PC-3 (cell line): ENCODE results near the gene HSF2BP. TPM values are rescaled to one million over a fixed set of nuclear protein-coding genes. Genes with fewer than 3 reads are reported as not detected.
"Not testable (repeated sequence)": the region's sequence is repeated elsewhere in the genome, so short reads cannot be mapped to it uniquely, and the experiment has no call there.

Experiments used
- ATAC-seq: fragments of 200-7000 bp; cut with Tn5 transposase; 2 replicates; pipeline ENCODE4 v1.9.1; 2020; ENCODE audit warnings: mild to moderate bottlenecking, moderate library complexity
- BruUV-seq: library from RNA; stranded (reverse); fragments of 400-500 nt; replicated peaks from 2 replicates; lab custom pipeline; 2021; lab: Mats Ljungman, UMichigan
- CTCF ChIA-PET: fragments of 300-600 bp; sonication (Branson Sonifier 250); formaldehyde crosslinking; loops from one replicate; lab custom pipeline; 2022; ENCODE audit warnings: antibody characterized with exemption; lab: Charles Lee
- POLR2A ChIA-PET: fragments of 300-600 bp; sonication (Branson Sonifier 250); formaldehyde crosslinking; loops from one replicate; lab custom pipeline; 2022; ENCODE audit warnings: antibody characterized with exemption; ENCODE audit not compliant: unreplicated experiment; lab: Charles Lee
- DNase-seq: peaks from one replicate; pipeline ENCODE4 v3.0.0-alpha.2; 2015
- H2AFZ ChIP-seq: fragments of 300-600 bp; sonication (generic); 2 replicates; pipeline ENCODE4 v1.6.0; 2016; ENCODE audit warnings: antibody characterized with exemption, low read length
- H3F3A ChIP-seq: fragments of 300-600 bp; sonication (generic); one replicate; pipeline ENCODE4 v1.6.0; 2017; ENCODE audit warnings: antibody characterized with exemption, low read length, control low read depth, mild to moderate bottlenecking; ENCODE audit not compliant: unreplicated experiment
- H3K27ac ChIP-seq: fragments of 300-600 bp; sonication (generic); 2 replicates; pipeline ENCODE4 v1.5.1; 2016; ENCODE audit warnings: mild to moderate bottlenecking, low read length
- H3K27me3 ChIP-seq: fragments of 300-600 bp; sonication (generic); 2 replicates; pipeline ENCODE4 v1.6.1; 2016; ENCODE audit warnings: low read length, mixed read lengths
- H3K36me3 ChIP-seq: fragments of 300-600 bp; sonication (generic); 2 replicates; pipeline ENCODE4 v1.6.1; 2016; ENCODE audit warnings: low read depth, mixed run types, low read length, mixed read lengths
- H3K4me1 ChIP-seq: fragments of 300-600 bp; sonication (generic); 2 replicates; pipeline ENCODE4 v1.5.1; 2016; ENCODE audit warnings: low read length; ENCODE audit not compliant: insufficient read depth
- H3K4me2 ChIP-seq: fragments of 300-600 bp; sonication (generic); 2 replicates; pipeline ENCODE4 v1.6.0; 2016; ENCODE audit warnings: low read length
- H3K4me3 ChIP-seq: fragments of 300-600 bp; sonication (generic); 2 replicates; pipeline ENCODE4 v1.5.1; 2016; ENCODE audit warnings: mild to moderate bottlenecking, low read length, mixed read lengths
- H3K79me2 ChIP-seq: fragments of 300-600 bp; sonication (generic); 2 replicates; pipeline ENCODE4 v1.6.1; 2017; ENCODE audit warnings: low read length, mixed read lengths
- H3K9ac ChIP-seq: fragments of 300-600 bp; sonication (generic); 2 replicates; pipeline ENCODE4 v1.6.0; 2016; ENCODE audit warnings: mild to moderate bottlenecking, low read length
- H3K9me2 ChIP-seq: fragments of 300-600 bp; sonication (generic); replicated peaks from 2 replicates; pipeline ENCODE4 v1.6.1; 2016; ENCODE audit warnings: mixed run types, low read length, mixed read lengths
- H3K9me3 ChIP-seq: fragments of 300-600 bp; sonication (generic); 2 replicates; pipeline ENCODE4 v1.6.1; 2016; ENCODE audit warnings: low read length, mixed read lengths
- H4K20me1 ChIP-seq: fragments of 300-600 bp; sonication (generic); 2 replicates; pipeline ENCODE4 v1.6.1; 2016; ENCODE audit warnings: low read length, mixed read lengths
- EZH2 ChIP-seq: fragments of 300-600 bp; sonication (generic); IDR thresholded peaks from one replicate; pipeline ENCODE4 v1.6.1; 2017; ENCODE audit warnings: antibody characterized with exemption, mild to moderate bottlenecking, low read length; ENCODE audit not compliant: unreplicated experiment
- EZH2phosphoT487 ChIP-seq: fragments of 300-600 bp; sonication (generic); IDR thresholded peaks from 2 replicates; pipeline ENCODE4 v1.6.1; 2018; ENCODE audit warnings: mild to moderate bottlenecking, antibody characterized with exemption, low read length, borderline replicate concordance
- intact Hi-C: fragments of 100-400 bp; cut with micrococcal nuclease; formaldehyde crosslinking; loops from 2 replicates; pipeline ENCODE4 v1.9.0; 2023
- total RNA-seq: library from RNA; depleted of rRNA; stranded (reverse); fragments of >200 nt; gene quantifications from 2 replicates; pipeline ENCODE4 v1.2.3, GENCODE V29; 2014
- TF ChIP-seq, protein P1 (sequence below): fragments of 300-600 bp; sonication (generic); conservative IDR thresholded peaks from 2 replicates; pipeline ENCODE4 v1.5.1; 2017; ENCODE audit warnings: antibody characterized with exemption, low read depth, mild to moderate bottlenecking, low read length

The HSF2BP gene
- total RNA-seq, 1 experiment from 2014 or later = 2.4 TPM

DNA sequence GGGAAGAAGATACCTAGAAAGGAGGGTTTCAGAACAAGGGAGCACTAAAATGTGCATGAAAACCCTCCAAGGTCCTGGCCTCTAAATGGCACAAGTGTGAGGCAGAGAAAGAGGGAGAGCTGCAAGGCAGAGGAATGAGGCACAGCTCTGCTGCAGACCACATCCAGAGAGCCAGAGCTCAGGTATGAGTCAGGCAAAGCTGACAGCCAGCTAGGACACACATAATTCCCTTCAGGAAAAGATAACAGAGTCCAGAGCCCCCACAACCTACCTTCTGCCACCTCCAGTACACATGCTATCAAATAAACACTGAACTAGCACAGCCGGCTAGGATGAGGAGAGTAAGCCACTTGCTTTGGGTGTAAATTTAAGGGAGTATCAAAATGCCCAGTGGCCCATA is 62.2 kb downstream of the HSF2BP start:
- H2AFZ ChIP-seq = no peak overlapping the region
- H3K4me3 ChIP-seq = no peak overlapping the region
- H4K20me1 ChIP-seq = no peaks in the 10 kb centered on the region
- peak; percentile 82 for ATAC-seq
- no peak overlapping the region for H3K9ac ChIP-seq
- H3K79me2 ChIP-seq = no peaks in the 10 kb centered on the region
- no peaks in the 10 kb centered on the region for H3K9me3 ChIP-seq
- peak; percentile 81 for DNase-seq
- H3F3A ChIP-seq = no peaks in the 10 kb centered on the region
- peak overlapping the region; percentile 28; the same call in 1 of the 2 replicates for H3K27ac ChIP-seq
- POLR2A ChIA-PET = interaction anchor here (0.6 to 0.8 kb wide), 2 partner anchors 22 to 396 kb away, joined by 3 to 4 read pairs; no protein-coding TSS in a partner anchor
- peaks cover 55% of the 10 kb centered on the region for H3K4me1 ChIP-seq
- H3K36me3 ChIP-seq = no peaks in the 10 kb centered on the region
- intact Hi-C loops = no loop called here
- no peaks in the 10 kb centered on the region for H3K9me2 ChIP-seq
- no TSS peak for BruUV-seq
- no peaks in the 10 kb centered on the region for H3K27me3 ChIP-seq
- CTCF ChIA-PET = interaction anchor here (0.5 to 1.0 kb wide), 2 partner anchors 14 to 22 kb away, joined by 3 to 4 read pairs; no protein-coding TSS in a partner anchor
- H3K4me2 ChIP-seq = peak overlapping the region; percentile 15; the same call in 1 of the 2 replicates
- TF ChIP-seq EZH2 = no peak
- TF ChIP-seq, protein P1, sequence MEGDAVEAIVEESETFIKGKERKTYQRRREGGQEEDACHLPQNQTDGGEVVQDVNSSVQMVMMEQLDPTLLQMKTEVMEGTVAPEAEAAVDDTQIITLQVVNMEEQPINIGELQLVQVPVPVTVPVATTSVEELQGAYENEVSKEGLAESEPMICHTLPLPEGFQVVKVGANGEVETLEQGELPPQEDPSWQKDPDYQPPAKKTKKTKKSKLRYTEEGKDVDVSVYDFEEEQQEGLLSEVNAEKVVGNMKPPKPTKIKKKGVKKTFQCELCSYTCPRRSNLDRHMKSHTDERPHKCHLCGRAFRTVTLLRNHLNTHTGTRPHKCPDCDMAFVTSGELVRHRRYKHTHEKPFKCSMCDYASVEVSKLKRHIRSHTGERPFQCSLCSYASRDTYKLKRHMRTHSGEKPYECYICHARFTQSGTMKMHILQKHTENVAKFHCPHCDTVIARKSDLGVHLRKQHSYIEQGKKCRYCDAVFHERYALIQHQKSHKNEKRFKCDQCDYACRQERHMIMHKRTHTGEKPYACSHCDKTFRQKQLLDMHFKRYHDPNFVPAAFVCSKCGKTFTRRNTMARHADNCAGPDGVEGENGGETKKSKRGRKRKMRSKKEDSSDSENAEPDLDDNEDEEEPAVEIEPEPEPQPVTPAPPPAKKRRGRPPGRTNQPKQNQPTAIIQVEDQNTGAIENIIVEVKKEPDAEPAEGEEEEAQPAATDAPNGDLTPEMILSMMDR = no peak
- TF ChIP-seq EZH2phosphoT487 = no peak

DNA sequence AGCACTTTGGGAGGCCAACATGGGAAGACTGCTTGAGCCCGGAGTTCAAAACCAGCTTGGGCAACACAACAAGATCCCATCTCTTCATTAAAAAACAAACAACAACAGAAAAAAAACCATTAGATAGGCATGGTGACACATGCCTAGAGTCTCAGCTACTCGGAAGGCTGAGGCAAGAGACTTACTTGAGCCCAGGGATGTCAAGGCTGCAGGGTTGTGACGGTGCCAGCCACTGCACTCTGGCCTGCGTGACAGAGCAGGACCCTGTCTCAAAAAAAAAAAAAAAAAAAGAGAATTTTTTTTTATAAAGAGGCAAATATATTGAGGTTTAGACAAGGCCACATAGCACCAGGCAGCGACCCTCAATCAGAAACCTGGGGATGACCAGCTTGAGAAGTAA is 62.7 kb downstream of the HSF2BP start:
- Histone ChIP-seq H3F3A (no peaks in the 10 kb centered on the region), H2AFZ (no peak overlapping the region), H3K4me2 (peak overlapping the region; percentile 15; the same call in 1 of the 2 replicates), H3K9me2 (no peaks in the 10 kb centered on the region), H3K9me3 (no peaks in the 10 kb centered on the region), H3K27ac (peak overlapping the region; percentile 28; the same call in 1 of the 2 replicates), H3K27me3 (no peaks in the 10 kb centered on the region), H4K20me1 (no peaks in the 10 kb centered on the region), H3K9ac (no peak overlapping the region), H3K4me3 (no peak overlapping the region), H3K79me2 (no peaks in the 10 kb centered on the region), H3K36me3 (no peaks in the 10 kb centered on the region), H3K4me1 (peaks cover 51% of the 10 kb centered on the region)
- intact Hi-C loops = no loop called here
- POLR2A ChIA-PET = interaction anchor here (0.8 kb wide), 1 partner anchor 22 kb away, joined by 3 read pairs; no protein-coding TSS in a partner anchor
- ATAC-seq = no peak
- no peak for DNase-seq
- TF ChIP-seq EZH2 = no peak
- TF ChIP-seq, protein P1 = no peak
- TF ChIP-seq EZH2phosphoT487 = no peak
- no TSS peak for BruUV-seq
- CTCF ChIA-PET = no interaction called here

DNA sequence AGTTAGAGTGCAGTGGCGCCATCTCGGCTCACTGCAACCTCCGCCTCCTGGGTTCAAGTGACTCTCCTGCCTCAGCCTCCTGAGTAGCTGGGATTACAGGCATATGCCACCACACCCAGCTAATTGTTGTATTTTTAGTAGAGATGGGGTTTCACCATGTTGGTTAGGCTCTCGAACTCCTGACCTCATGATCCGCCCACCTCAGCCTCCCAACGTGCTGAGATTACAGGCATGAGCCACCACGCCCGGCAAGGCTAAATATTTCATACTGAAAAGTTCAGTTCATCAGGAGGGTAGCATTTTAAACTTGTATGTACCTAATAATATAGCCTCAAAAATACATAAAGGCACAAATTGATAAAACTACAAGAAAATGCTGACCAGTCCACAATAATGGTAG is 63.5 kb downstream of the HSF2BP start:
- H3K4me2 ChIP-seq, DNase-seq, H3K27ac ChIP-seq, H4K20me1 ChIP-seq, H3K79me2 ChIP-seq, H3F3A ChIP-seq, H3K9me2 ChIP-seq, H3K9ac ChIP-seq, intact Hi-C loops, BruUV-seq, H2AFZ ChIP-seq, H3K4me3 ChIP-seq, H3K36me3 ChIP-seq, CTCF ChIA-PET, H3K27me3 ChIP-seq, POLR2A ChIA-PET, H3K9me3 ChIP-seq, ATAC-seq: not testable (repeated sequence)
- peaks cover 42% of the 10 kb centered on the region for H3K4me1 ChIP-seq
